DND-41 (cell line): ENCODE measurements around the gene CASP2.

Experiments
- ATAC-seq: fragments of 200-7000 bp; cut with Tn5 transposase; 3 replicates; pipeline ENCODE4 v1.9.1; 2021; ENCODE audit warnings: low read depth; ENCODE audit not compliant: insufficient read depth
- DNase-seq: peaks from one replicate; pipeline ENCODE4 v3.0.0-alpha.2; 2020
- H2AFZ ChIP-seq: 2 replicates; pipeline ENCODE4 v1.6.0; 2012; ENCODE audit warnings: low read depth, low read length
- H3K27ac ChIP-seq: 2 replicates; pipeline ENCODE4 v1.5.1; 2012; ENCODE audit warnings: low read length, inconsistent platforms
- H3K27me3 ChIP-seq: fragments of 200-600 bp; sonication (generic); 2 replicates; pipeline ENCODE4 v1.6.0; 2012; ENCODE audit warnings: low read length, mild to moderate bottlenecking, inconsistent platforms; ENCODE audit not compliant: insufficient read depth, poor library complexity
- H3K36me3 ChIP-seq: 2 replicates; pipeline ENCODE4 v1.5.1; 2012; ENCODE audit warnings: low read length, inconsistent platforms; ENCODE audit not compliant: insufficient read depth
- H3K4me1 ChIP-seq: 2 replicates; pipeline ENCODE4 v1.5.1; 2012; ENCODE audit warnings: mild to moderate bottlenecking, low read length; ENCODE audit not compliant: insufficient read depth
- H3K4me2 ChIP-seq: 2 replicates; pipeline ENCODE4 v1.6.0; 2012; ENCODE audit warnings: mild to moderate bottlenecking, moderate library complexity, low read length, inconsistent platforms; ENCODE audit not compliant: insufficient read depth
- H3K4me3 ChIP-seq, 2 experiments: fragments of 200-600 bp in 1 of 2; shearing (Covaris generic) in 1 of 2; 2 replicates each; pipeline ENCODE4 v1.5.1; 2012 to 2016; ENCODE audit warnings: inconsistent platforms in 2 of 2, low read length in 2 of 2, mild to moderate bottlenecking in 2 of 2, low read depth in 1 of 2, moderate library complexity in 1 of 2
- H3K79me2 ChIP-seq: 2 replicates; pipeline ENCODE4 v1.6.0; 2012; ENCODE audit warnings: low read length, inconsistent platforms; ENCODE audit not compliant: insufficient read depth
- H3K9ac ChIP-seq: 2 replicates; pipeline ENCODE4 v1.6.0; 2012; ENCODE audit warnings: low read depth, mild to moderate bottlenecking, inconsistent platforms, low read length, moderate library complexity
- H3K9me3 ChIP-seq: 2 replicates; pipeline ENCODE4 v1.5.1; 2012; ENCODE audit warnings: low read length, moderate library complexity, mild to moderate bottlenecking, inconsistent platforms; ENCODE audit not compliant: insufficient read depth, severe bottlenecking
- H4K20me1 ChIP-seq: 2 replicates; pipeline ENCODE4 v1.6.0; 2012; ENCODE audit warnings: low read length; ENCODE audit not compliant: insufficient read depth
- EZH2 ChIP-seq: IDR thresholded peaks from 3 replicates; pipeline ENCODE4 v1.6.1; 2012; ENCODE audit warnings: borderline replicate concordance, low read depth, mild to moderate bottlenecking, moderate library complexity, low read length, inconsistent platforms; ENCODE audit not compliant: severe bottlenecking
- TF ChIP-seq, protein P1 (sequence below): IDR thresholded peaks from 2 replicates; pipeline ENCODE4 v1.5.1; 2012; ENCODE audit warnings: borderline replicate concordance, low read length, moderate library complexity, mild to moderate bottlenecking; ENCODE audit not compliant: poor library complexity, severe bottlenecking; ENCODE audit errors: extremely low read depth

The CASP2 gene

GRCh38 chr7:143331179-143331801 is 43.1 kb downstream of the CASP2 start:
- no peak overlapping the region for H3K27ac ChIP-seq
- no peak overlapping the region for H3K4me2 ChIP-seq
- H3K79me2 ChIP-seq = no peaks in the 10 kb centered on the region
- H2AFZ ChIP-seq = no peak overlapping the region
- H3K4me1 ChIP-seq = no peaks in the 10 kb centered on the region
- ATAC-seq (no peak), DNase-seq (no peak)
- H3K9ac ChIP-seq = no peak overlapping the region
- no peak for TF ChIP-seq EZH2
- no peaks in the 10 kb centered on the region for H3K36me3 ChIP-seq
- no peaks in the 10 kb centered on the region for H3K9me3 ChIP-seq
- H3K27me3 ChIP-seq = no peaks in the 10 kb centered on the region
- no peak overlapping the region for H3K4me3 ChIP-seq
- H4K20me1 ChIP-seq = no peaks in the 10 kb centered on the region

- no peak overlapping the region for H3K4me2 ChIP-seq
- no peak for ATAC-seq
- H3K9me3 ChIP-seq = no peaks in the 10 kb centered on the region
- H4K20me1 ChIP-seq = no peaks in the 10 kb centered on the region
- H3K4me1 ChIP-seq = no peaks in the 10 kb centered on the region
- H3K36me3 ChIP-seq = no peaks in the 10 kb centered on the region
- TF ChIP-seq, protein P1, sequence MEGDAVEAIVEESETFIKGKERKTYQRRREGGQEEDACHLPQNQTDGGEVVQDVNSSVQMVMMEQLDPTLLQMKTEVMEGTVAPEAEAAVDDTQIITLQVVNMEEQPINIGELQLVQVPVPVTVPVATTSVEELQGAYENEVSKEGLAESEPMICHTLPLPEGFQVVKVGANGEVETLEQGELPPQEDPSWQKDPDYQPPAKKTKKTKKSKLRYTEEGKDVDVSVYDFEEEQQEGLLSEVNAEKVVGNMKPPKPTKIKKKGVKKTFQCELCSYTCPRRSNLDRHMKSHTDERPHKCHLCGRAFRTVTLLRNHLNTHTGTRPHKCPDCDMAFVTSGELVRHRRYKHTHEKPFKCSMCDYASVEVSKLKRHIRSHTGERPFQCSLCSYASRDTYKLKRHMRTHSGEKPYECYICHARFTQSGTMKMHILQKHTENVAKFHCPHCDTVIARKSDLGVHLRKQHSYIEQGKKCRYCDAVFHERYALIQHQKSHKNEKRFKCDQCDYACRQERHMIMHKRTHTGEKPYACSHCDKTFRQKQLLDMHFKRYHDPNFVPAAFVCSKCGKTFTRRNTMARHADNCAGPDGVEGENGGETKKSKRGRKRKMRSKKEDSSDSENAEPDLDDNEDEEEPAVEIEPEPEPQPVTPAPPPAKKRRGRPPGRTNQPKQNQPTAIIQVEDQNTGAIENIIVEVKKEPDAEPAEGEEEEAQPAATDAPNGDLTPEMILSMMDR = no peak
- no peak for TF ChIP-seq EZH2
- H3K27me3 ChIP-seq = peaks cover 4% of the 10 kb centered on the region
- no peak overlapping the region for H2AFZ ChIP-seq
- DNase-seq = no peak
- no peak overlapping the region for H3K9ac ChIP-seq
- H3K79me2 ChIP-seq = no peaks in the 10 kb centered on the region
- H3K27ac ChIP-seq = no peak overlapping the region
- no peak overlapping the region for H3K4me3 ChIP-seq
Observed at GRCh38 chr7:143334244-143334643, 46.1 kb downstream of the CASP2 start.

DNA sequence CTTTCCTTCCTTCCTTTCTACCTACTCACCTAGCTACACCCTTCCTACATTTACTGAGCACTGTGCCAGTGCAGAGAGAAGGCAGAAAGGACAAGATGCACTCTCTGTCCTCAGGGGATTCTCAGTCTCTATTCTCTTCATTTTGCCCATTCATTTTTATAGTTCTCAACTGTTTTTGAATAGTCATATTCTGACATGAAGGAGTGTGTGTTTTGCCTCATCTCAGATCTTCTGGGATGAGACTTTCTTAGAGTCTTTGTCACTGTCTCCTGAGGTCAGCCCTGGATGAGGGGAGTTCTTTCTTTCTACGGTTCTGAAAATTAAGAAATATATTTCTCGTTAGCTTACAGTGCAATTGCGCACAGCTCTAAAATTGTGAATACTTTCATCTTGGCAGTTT is 49.1 kb downstream of the CASP2 start:
- Histone ChIP-seq H3K9me3 (no peaks in the 10 kb centered on the region), H3K36me3 (no peaks in the 10 kb centered on the region), H3K4me3 (no peak overlapping the region), H3K4me1 (no peaks in the 10 kb centered on the region), H3K4me2 (no peak overlapping the region), H3K27ac (no peak overlapping the region), H3K27me3 (peaks cover 14% of the 10 kb centered on the region), H3K9ac (no peak overlapping the region), H3K79me2 (no peaks in the 10 kb centered on the region), H4K20me1 (no peaks in the 10 kb centered on the region), H2AFZ (no peak overlapping the region)
- no peak for TF ChIP-seq EZH2
- TF ChIP-seq, protein P1 = no peak
- ATAC-seq = no peak
- DNase-seq = no peak

DNA sequence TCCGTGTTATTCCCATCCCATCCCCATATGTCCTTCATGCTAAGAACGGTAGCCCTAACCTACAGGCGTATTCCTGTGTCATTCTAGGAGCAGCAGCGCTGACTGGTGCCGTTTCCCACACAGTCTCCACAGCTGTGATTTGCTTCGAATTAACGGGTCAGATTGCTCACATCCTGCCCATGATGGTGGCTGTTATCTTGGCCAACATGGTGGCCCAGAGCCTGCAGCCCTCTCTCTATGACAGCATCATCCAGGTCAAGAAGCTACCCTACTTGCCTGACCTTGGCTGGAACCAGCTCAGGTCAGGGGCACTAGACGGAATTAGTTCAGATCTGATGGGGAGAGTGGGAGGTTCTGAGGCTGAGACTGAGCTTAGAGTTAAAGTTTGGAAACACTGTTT is 53.7 kb downstream of the CASP2 start:
- no peak overlapping the region for H3K9ac ChIP-seq
- ATAC-seq = no peak
- no peaks in the 10 kb centered on the region for H3K36me3 ChIP-seq
- no peaks in the 10 kb centered on the region for H3K4me1 ChIP-seq
- no peak for DNase-seq
- no peaks in the 10 kb centered on the region for H3K9me3 ChIP-seq
- no peaks in the 10 kb centered on the region for H4K20me1 ChIP-seq
- TF ChIP-seq, protein P1 = no peak
- TF ChIP-seq EZH2 = no peak
- H3K4me3 ChIP-seq = no peak overlapping the region
- no peak overlapping the region for H3K27ac ChIP-seq
- H3K4me2 ChIP-seq = no peak overlapping the region
- peaks cover 13% of the 10 kb centered on the region for H3K27me3 ChIP-seq
- H2AFZ ChIP-seq = no peak overlapping the region
- H3K79me2 ChIP-seq = no peaks in the 10 kb centered on the region
